Duodenal mucosa (tissue), 2 donors: Measurements from ENCODE around the gene ZNF157.
"Not testable (repeated sequence)": the region's sequence is repeated elsewhere in the genome, so short reads cannot be mapped to it uniquely, and the experiment has no call there.

Experiments
- H3K27ac ChIP-seq: one replicate; pipeline ENCODE4 v1.7.0; 2013; ENCODE audit warnings: low read depth, low read length
- H3K27me3 ChIP-seq, 2 donors: one replicate each; pipeline ENCODE4 v1.7.0; 2013; ENCODE audit warnings: low read length in 2 of 2, control low read depth in 1 of 2; ENCODE audit not compliant: insufficient read depth in 2 of 2, control insufficient read depth in 1 of 2
- H3K36me3 ChIP-seq, 2 donors: one replicate each; pipeline ENCODE4 v1.7.0; 2013; ENCODE audit warnings: low read length in 2 of 2, control low read depth in 1 of 2; ENCODE audit not compliant: insufficient read depth in 2 of 2, control insufficient read depth in 1 of 2
- H3K4me1 ChIP-seq, 2 donors: one replicate each; pipeline ENCODE4 v1.7.0; 2013; ENCODE audit warnings: low read length in 2 of 2, control low read depth in 1 of 2; ENCODE audit not compliant: insufficient read depth in 2 of 2, control insufficient read depth in 1 of 2
- H3K4me3 ChIP-seq, 2 donors: one replicate each; pipeline ENCODE4 v1.7.0; 2013; ENCODE audit warnings: low read length in 2 of 2, low read depth in 1 of 2
- H3K9ac ChIP-seq, 2 donors: one replicate each; pipeline ENCODE4 v1.7.0; 2013; ENCODE audit warnings: low read length in 2 of 2, low read depth in 1 of 2
- H3K9me3 ChIP-seq, 2 donors: one replicate each; pipeline ENCODE4 v1.7.0; 2013; ENCODE audit warnings: low read length in 2 of 2, control low read depth in 1 of 2; ENCODE audit not compliant: control insufficient read depth in 1 of 2

ZNF157 gene

DNA sequence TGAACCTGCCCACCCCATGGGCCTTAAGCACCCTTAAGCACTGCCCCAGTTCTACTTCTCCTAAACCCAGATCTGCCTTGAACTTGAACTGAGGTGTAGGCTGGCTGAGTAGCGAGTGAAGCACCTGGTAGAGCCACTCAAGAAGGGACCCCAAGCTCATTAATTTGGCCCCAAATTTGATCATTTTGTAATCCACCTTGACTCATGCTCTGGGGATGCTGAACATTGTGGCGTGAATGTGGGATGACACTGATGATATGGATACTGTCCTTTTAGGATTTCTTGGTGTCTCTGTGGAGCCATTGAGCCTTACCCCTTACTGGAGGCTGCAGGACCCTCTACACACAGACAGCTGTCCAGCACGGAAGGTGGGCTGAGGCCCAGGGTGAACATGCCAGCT is at the start of gene ZNF157:
Gene ZNF157 (plus strand): TSS at position 301 of the 400 bp plus-strand sequence. CDS start 91 bp downstream, at position 392.
- H3K4me3 ChIP-seq, result no peak within 1 kb of the TSS
- no peaks in the 10 kb centered on the region for H3K27me3 ChIP-seq
- no peaks in the 10 kb centered on the region for H3K4me1 ChIP-seq
- H3K36me3 ChIP-seq, result no peaks in the 10 kb centered on the region
- no peaks in the 10 kb centered on the region for H3K9me3 ChIP-seq
- H3K27ac ChIP-seq, result no peak within 1 kb of the TSS
- H3K9ac ChIP-seq, result no peak within 1 kb of the TSS

DNA sequence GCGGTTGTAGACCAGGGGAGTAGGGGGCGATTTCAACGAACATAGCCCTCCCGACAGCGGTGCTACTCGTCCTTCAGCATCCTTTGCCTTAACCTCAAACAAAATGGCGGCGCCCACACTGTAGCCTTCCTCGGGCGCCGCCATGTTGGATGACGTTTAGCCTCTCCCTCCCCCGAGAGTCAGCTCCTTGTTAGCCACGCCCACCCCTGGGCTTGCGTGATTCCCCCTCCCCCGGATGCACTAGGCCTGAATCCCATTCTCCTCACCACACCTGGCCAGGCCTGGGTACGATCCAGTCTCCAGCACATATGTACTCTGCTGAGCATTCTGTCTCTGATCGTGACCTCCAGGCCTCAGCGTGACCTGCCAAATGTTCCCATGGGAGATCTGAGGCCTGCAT is 49.0 kb upstream of the ZNF157 start:
- Histone ChIP-seq H3K9me3 (no peaks in the 10 kb centered on the region), H3K4me3 (no peak overlapping the region), H3K9ac (no peak overlapping the region), H3K27ac (no peak overlapping the region), H3K27me3 (no peaks in the 10 kb centered on the region), H3K4me1 (no peaks in the 10 kb centered on the region), H3K36me3 (no peaks in the 10 kb centered on the region)

DNA sequence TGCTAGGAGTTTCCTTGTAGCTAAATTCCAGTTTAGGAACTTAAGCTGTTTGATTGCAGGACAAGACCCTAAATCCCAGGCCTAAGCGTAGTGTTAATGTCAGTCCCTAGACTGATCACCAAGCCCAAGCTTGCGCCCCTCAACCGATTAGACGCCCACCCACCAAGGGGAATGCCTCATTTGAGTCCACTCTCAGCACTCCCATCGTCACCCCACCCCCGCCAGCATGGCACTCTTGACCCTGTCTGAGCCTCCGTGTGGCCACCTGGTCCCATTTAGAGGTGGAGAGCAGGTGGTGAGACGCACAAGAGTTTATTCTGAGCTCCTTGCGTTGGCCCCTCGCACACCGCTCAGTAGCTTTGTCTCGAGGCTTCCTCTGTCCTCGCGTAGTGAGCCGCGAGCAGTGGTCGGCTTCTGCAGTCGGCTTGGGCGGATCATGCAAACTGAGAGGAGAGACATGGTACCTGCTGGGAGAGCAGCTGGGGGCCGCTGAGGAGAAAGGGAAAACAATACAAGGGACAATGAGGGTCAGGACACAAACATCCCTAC is 48.5 kb upstream of the ZNF157 start:
- Histone ChIP-seq H3K27me3 (no peaks in the 10 kb centered on the region), H3K4me1 (no peaks in the 10 kb centered on the region), H3K4me3 (no peak overlapping the region), H3K9ac (no peak overlapping the region), H3K27ac (no peak overlapping the region), H3K9me3 (no peaks in the 10 kb centered on the region), H3K36me3 (no peaks in the 10 kb centered on the region)

DNA sequence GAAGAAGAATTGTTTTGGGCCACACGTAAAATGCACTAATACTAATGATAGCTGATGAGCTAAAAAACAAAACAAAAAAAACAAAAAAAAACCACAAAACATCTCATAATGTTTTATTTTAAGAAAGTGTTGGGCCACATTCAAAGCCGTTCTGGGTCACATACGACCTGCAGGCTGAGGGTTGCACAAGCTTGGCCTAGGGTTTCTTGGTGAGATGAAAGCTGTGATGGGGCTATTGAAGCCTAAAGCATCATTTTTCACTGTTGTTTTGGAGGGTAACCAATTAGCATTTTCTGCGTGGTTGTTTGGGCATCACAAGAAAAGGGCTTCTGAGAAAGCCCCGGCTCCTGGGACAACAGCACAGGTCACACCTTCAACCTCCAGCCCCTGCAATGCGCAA is 42.5 kb upstream of the ZNF157 start:
- H3K4me3 ChIP-seq, result no peak overlapping the region
- no peaks in the 10 kb centered on the region for H3K27me3 ChIP-seq
- H3K9me3 ChIP-seq, result no peaks in the 10 kb centered on the region
- no peak overlapping the region for H3K27ac ChIP-seq
- no peaks in the 10 kb centered on the region for H3K4me1 ChIP-seq
- no peak overlapping the region for H3K9ac ChIP-seq
- H3K36me3 ChIP-seq, result no peaks in the 10 kb centered on the region

DNA sequence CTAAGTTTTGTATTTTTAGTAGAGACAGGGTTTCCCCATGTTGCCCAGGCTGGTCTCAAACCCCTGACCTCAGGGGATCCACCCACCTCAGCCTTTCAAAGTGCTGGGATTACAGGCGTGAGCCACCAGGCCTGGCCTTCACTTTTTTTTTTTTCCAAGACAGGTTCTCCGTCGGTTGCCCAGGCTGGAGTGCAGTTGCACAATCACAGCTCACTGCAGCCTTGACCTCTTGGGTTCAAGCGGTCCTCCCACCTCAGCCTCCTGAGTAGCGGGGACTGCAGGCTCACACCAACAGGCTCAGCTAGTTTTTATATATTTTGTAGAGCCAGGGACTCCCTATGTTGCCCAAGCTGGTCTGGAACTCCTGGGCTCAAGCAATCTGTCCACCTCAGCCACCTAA is 37.6 kb upstream of the ZNF157 start:
- H3K9ac ChIP-seq, H3K36me3 ChIP-seq: not testable (repeated sequence)

DNA sequence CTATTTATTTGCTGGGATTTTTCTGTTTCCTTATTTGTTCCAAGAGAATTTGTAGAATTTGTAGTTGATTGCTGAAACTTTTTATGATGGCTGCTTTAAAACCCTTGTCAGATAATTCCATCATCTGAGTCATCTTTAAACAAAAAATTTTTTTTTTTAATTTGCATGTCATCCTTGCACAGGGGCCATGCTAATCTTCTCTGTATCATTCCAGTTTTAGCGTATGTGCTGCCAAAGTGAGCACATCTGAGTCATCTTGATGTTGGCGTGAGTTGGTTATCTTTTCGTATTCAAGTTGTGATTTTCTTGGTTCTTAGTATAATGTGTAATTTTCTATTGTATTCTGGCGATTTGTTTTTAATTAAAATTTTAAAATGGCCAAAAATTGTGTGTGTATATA is 18.7 kb upstream of the ZNF157 start:
- Histone ChIP-seq H3K36me3 (no peaks in the 10 kb centered on the region), H3K4me1 (no peaks in the 10 kb centered on the region), H3K27ac (no peak overlapping the region), H3K9ac (no peak overlapping the region), H3K9me3 (no peaks in the 10 kb centered on the region), H3K4me3 (no peak overlapping the region), H3K27me3 (no peaks in the 10 kb centered on the region)

More for the DNA sequence above, 37.6 kb upstream of the ZNF157 start:
- H3K9me3 ChIP-seq, H3K4me3 ChIP-seq, H3K27me3 ChIP-seq, H3K4me1 ChIP-seq, H3K27ac ChIP-seq: not testable (repeated sequence)

DNA sequence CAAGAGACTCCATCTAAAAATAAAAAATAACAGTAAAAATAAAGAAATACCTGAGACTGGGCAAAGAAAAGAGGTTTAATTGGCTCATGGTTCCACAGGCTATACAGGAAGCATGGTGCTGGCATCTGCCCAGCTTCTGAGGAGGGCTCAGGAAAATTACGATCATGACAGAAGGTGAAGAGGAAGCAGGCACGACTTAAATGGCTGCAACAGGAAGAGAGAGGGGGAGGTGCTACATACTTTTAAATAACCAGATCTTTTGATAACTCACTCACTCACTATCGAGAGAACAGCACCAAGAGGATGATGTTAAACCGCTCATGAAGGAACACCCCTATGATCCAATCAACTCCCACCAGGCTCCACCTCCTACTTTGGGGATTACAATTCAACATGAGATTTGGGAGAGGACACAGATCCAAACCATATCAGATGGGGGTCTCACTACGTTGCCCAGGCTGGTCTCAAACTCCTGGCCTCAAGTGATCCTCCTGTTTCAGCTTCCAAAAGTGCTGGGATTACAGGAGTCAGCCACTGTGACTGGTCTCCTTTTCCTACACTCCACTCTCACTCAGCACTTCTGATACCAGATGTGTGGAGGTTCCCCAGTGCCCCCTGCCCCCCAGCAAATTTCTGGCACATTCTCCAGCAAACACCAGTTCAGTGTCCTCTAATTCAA is 11.9 kb upstream of the ZNF157 start:
- Histone ChIP-seq H3K4me1 (no peaks in the 10 kb centered on the region), H3K27me3 (no peaks in the 10 kb centered on the region), H3K9ac (no peak overlapping the region), H3K9me3 (no peaks in the 10 kb centered on the region), H3K27ac (no peak overlapping the region), H3K4me3 (no peak overlapping the region), H3K36me3 (no peaks in the 10 kb centered on the region)

DNA sequence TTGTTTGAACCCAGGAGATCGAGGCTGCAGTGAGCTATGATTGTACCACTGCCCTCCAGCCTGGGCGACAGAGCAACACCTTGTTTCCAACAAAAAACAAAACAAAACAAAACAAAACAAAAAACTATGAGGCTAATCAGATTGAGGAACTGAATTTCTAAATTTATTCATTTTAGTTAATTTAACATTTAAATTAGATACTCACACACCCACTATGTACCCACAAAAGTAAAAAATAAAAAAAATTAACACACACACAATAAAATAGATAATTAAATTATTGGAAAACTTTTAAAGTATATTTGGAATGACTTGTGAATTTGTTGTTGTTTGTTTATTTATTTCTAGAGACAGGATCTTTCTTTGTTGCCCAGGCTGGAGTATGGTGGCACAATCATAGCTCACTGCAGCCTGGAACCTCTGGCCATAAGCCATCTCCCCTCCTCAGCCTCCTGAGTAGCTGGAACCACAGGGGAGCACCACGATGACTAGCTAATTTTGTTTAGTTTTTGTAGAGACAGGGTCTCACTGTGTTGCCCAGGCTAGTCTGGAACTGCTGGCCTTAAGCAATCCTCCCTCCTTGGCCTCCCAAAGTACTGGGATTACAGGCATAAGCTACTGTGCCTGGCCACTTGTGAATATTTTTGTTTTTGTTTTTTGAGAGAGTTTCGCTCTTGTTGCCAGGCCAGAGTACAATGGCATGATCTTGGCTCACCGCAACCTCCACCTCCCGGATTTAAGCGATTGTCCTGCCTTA is 9.8 kb upstream of the ZNF157 start:
- Histone ChIP-seq H3K9ac (no peak overlapping the region), H3K4me1 (no peaks in the 10 kb centered on the region), H3K9me3 (no peaks in the 10 kb centered on the region), H3K36me3 (no peaks in the 10 kb centered on the region), H3K4me3 (no peak overlapping the region), H3K27ac (no peak overlapping the region), H3K27me3 (no peaks in the 10 kb centered on the region)

DNA sequence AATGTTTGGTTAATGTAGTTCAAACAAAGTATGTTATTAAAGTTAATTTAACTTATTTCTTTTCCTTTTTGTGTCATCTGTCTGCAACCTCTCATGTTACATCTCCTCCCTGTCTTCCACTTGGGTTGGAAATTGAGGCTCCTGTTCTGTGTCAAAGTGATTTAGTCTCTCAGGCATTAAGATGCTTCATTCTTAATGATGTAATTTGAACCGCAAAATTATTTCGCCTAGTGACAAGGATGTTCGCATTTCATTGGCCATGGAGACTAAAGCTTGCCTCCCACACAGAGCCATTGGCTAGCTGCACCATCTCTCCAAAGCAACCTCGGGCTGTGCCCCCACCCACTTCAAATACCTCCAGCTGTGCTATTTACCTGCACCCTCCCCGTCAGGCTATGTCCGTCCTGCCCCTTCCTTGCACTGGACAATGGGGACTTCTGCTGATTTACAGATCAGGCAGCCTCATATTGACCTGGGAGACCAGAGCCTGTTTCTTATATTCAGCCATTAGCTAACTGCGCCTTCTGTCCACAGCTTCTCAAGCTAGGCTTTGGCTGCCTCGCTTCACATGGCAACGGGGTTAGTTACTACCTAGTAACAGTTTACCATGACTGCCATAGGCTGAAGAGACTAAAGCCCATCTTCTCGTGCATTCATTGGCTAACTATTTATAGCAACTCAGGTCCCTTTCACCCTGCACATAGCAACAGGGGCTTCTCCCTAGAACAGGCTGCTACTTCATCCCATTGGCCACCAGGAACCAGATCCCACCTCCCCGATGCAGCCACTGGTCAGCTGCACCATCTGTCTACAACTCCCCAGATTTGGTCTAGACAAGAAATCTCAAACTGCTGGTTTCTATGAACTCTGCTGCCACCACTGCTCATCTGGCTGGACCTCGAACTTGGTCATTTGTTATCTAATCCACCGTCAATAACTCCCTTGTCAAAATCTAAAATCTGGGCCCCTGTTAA is 8.6 kb upstream of the ZNF157 start:
- Histone ChIP-seq H3K9me3 (no peaks in the 10 kb centered on the region), H3K9ac (no peak overlapping the region), H3K27me3 (no peaks in the 10 kb centered on the region), H3K36me3 (no peaks in the 10 kb centered on the region), H3K4me3 (peak overlapping the region; percentile 34 to 45), H3K4me1 (no peaks in the 10 kb centered on the region), H3K27ac (peak overlapping the region; percentile 65)
